Measurements from ENCODE around the gene BRAP. TPM values are rescaled to one million over a fixed set of nuclear protein-coding genes. Genes with fewer than 3 reads are reported as not detected.
A peak's percentile ranks its signal among the peaks of the same experiment; 100 is the strongest.
"Not testable (repeated sequence)": the region's sequence is repeated elsewhere in the genome, so short reads cannot be mapped to it uniquely, and the experiment has no call there.

Gene BRAP
- total RNA-seq, 1 experiment from 2014 or later: 18.9 TPM

GRCh38 chr12:111677186-111677585 lies 8.6 kb downstream of the BRAP start:
- DNase-seq (ENCODE audit: low read depth): no peak

GRCh38 chr12:111673503-111673902 lies 12.3 kb downstream of the BRAP start:
- no peak for DNase-seq (ENCODE audit: low read depth)

GRCh38 chr12:111672822-111673381 lies 12.9 kb downstream of the BRAP start:
- no peak for DNase-seq (ENCODE audit: low read depth)

GRCh38 chr12:111664961-111665865 lies 20.5 kb downstream of the BRAP start:
- no peak for DNase-seq (ENCODE audit: low read depth)

- DNase-seq (ENCODE audit: low read depth): no peak
Measured at GRCh38 chr12:111664499-111664898, 21.3 kb downstream of the BRAP start.

- no peak for DNase-seq (ENCODE audit: low read depth)
Measured at GRCh38 chr12:111656016-111656415, 29.7 kb downstream of the BRAP start.

GRCh38 chr12:111655356-111655755 lies 30.4 kb downstream of the BRAP start:
- no peak for DNase-seq (ENCODE audit: low read depth)

- DNase-seq (ENCODE audit: low read depth): no peak
Measured at GRCh38 chr12:111653596-111653995, 32.2 kb downstream of the BRAP start.

GRCh38 chr12:111652530-111652929 lies 33.2 kb downstream of the BRAP start:
- not testable (repeated sequence) for DNase-seq (ENCODE audit: low read depth)

GRCh38 chr12:111650912-111651311 lies 34.8 kb downstream of the BRAP start:
- DNase-seq (ENCODE audit: low read depth): no peak

GRCh38 chr12:111645433-111645832 lies 40.3 kb downstream of the BRAP start:
- peak; percentile 47 for DNase-seq (ENCODE audit: low read depth)

- no peak for DNase-seq (ENCODE audit: low read depth)
Measured at GRCh38 chr12:111643427-111643826, 42.3 kb downstream of the BRAP start.

- no peak for DNase-seq (ENCODE audit: low read depth)
Measured at GRCh38 chr12:111642681-111643426, 42.9 kb downstream of the BRAP start.

GRCh38 chr12:111640506-111640905 lies 45.2 kb downstream of the BRAP start:
- no peak for DNase-seq (ENCODE audit: low read depth)

- no peak for DNase-seq (ENCODE audit: low read depth)
Measured at GRCh38 chr12:111638556-111638955, 47.2 kb downstream of the BRAP start.

GRCh38 chr12:111636209-111636945 lies 49.4 kb downstream of the BRAP start:
- no peak for DNase-seq (ENCODE audit: low read depth)

- no peak for DNase-seq (ENCODE audit: low read depth)
Measured at GRCh38 chr12:111635524-111635923, 50.2 kb downstream of the BRAP start.

- no peak for DNase-seq (ENCODE audit: low read depth)
Measured at GRCh38 chr12:111628505-111629260, 57.1 kb downstream of the BRAP start.

- DNase-seq (ENCODE audit: low read depth): no peak
Measured at GRCh38 chr12:111626230-111626629, 59.5 kb downstream of the BRAP start.

- no peak for DNase-seq (ENCODE audit: low read depth)
Measured at GRCh38 chr12:111624540-111624939, 61.2 kb downstream of the BRAP start.

- DNase-seq (ENCODE audit: low read depth): not testable (repeated sequence)
Measured at GRCh38 chr12:111617841-111618240, 67.9 kb downstream of the BRAP start.

All from HT1080 (cell line).